IPS-18a (cell line): ENCODE results near the gene BRD9.
"Not testable (repeated sequence)": the region's sequence is repeated elsewhere in the genome, so short reads cannot be mapped to it uniquely, and the experiment has no call there.

ENCODE experiments used
- H3K27ac ChIP-seq: one replicate; pipeline ENCODE4 v1.5.1; 2013; ENCODE audit warnings: low read length
- H3K27me3 ChIP-seq: one replicate; pipeline ENCODE4 v1.6.1; 2013; ENCODE audit warnings: mild to moderate bottlenecking, low read length; ENCODE audit not compliant: control insufficient read depth, insufficient read depth
- H3K36me3 ChIP-seq: one replicate; pipeline ENCODE4 v1.6.1; 2013; ENCODE audit warnings: low read depth, low read length; ENCODE audit not compliant: control insufficient read depth
- H3K4me1 ChIP-seq: one replicate; pipeline ENCODE4 v1.6.1; 2013; ENCODE audit warnings: low read depth, low read length; ENCODE audit not compliant: control insufficient read depth
- H3K4me3 ChIP-seq: one replicate; pipeline ENCODE4 v1.5.1; 2013; ENCODE audit warnings: low read length
- H3K9ac ChIP-seq: one replicate; pipeline ENCODE4 v1.6.1; 2013; ENCODE audit warnings: mild to moderate bottlenecking, low read length, moderate library complexity
- H3K9me3 ChIP-seq: one replicate; pipeline ENCODE4 v1.6.1; 2013; ENCODE audit warnings: low read depth, low read length; ENCODE audit not compliant: control insufficient read depth

The BRD9 gene

DNA sequence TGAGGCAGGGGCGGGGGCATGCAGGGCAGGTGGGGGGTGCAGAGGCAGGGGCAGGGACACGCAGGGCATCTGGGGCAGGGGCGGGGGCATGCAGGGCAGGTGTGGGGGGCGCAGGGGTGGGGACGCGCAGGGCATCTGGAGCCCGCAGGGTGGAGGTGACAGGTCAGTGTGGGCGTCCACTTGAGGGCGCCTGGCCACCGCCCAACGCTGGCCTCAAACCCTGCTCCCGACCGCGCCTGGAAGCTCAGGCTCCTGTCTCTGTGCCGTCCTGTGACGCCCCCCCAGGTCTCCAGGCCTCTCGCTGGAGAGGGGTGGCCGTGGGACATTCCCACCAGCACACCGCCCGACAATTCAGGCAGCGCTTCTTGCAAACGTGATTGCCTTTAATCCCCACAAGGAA is 48.7 kb downstream of the BRD9 start:
- H3K4me3 ChIP-seq, H3K36me3 ChIP-seq, H3K9ac ChIP-seq, H3K4me1 ChIP-seq, H3K9me3 ChIP-seq, H3K27me3 ChIP-seq, H3K27ac ChIP-seq: not testable (repeated sequence)

DNA sequence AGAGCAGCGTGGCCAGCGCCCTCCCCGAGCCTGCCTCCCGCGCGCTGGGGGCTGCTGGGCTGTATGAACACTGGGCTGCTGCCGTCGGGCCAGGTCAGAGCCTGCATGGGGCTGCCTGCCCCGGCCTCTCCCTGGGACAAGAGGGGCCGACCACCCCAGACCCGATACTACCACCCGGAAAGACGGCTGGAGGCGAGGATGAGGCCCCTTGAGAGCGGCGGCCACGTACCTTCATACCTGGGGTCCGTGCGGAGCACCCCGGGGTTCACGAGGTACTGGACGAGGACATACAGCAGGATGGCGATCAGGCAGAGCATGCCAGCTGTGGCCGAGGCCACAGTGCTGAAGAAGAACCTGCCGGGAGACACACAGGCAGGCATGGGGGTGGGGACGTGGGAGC is 49.2 kb downstream of the BRD9 start:
- not testable (repeated sequence) for H3K36me3 ChIP-seq, H3K9me3 ChIP-seq, H3K4me3 ChIP-seq, H3K27ac ChIP-seq, H3K27me3 ChIP-seq, H3K9ac ChIP-seq, H3K4me1 ChIP-seq

DNA sequence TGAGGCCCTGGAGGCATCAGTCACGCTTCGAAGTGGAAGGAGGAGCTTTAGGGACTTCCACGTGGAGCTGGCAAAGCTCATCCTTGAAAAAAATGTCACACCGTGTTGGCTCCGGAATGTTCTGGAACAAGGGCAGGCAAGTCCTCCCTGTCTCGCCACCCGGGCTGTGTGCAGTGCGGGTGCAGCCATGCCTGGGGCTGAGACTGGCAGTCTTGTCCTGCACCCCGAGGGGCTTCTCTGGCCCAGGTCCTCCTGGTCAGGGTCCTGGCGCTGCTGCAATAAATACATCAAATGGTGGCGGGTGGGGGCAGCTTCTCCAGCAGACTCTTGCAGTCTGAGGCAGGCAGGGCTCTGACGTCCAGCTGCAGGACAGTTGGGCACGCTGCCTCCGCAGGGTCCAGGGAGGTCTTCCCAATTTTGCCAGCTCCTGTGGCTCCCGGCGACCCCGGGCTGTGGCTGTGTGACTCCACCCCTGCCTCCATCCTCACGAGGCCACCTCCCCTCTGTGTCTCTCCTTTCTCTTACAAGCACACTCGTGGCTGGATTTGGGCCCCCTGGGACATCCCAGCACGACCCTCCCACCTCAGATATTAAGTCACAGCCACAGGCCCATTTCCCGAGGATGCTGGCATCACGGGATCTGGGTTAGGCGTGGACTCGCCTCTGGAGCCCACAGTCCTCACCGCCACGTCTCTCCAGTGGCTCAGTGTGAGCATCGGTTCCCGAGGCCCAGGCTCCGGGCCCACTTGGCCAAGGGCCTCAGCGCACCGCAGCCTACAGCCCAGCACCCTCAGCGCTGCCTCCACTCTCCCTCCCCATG is 50.0 kb downstream of the BRD9 start:
- H3K27ac ChIP-seq, H3K4me1 ChIP-seq, H3K9me3 ChIP-seq, H3K4me3 ChIP-seq, H3K27me3 ChIP-seq, H3K9ac ChIP-seq, H3K36me3 ChIP-seq: not testable (repeated sequence)

DNA sequence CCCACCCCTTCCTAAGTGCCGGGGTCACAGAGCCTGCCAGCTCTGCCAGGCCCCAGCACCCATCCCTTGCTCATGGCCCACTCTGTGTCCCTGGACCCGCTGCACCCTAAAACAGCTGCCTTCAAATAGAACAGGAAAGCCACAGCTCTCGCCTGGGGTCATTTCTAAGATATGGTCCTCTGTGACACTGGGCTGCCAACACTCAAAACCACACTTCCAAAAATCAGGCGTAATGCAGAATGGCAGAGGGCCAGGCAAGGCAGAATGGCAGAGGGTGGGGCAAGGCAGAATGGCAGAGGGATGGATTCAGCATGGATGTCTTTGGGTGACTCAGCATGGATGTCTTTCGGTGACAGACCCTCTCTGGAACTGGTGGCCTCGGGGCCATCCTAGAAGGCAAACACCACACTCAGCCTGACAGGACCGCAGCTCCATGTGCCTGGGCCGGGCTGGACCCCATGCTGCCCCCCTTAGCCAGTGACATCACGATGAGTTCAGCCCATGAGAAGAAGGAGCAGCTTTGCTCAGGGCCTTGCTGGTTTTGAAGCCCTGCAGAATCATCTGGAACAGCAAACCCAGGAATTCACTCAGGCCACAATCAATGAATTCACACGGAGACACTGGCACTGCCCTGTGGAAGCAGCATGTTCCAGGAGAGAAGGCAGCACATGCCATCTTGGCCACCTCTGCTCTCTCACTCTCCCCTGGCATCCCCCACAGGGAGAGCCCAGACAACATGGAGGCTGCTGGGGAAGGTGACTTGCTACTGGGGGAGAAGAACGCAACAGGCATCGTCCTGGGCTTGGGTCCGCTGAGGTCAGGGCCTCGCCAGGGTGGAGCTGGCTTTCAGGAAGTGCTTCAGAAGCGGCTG is 50.8 kb downstream of the BRD9 start:
- not testable (repeated sequence) for H3K9me3 ChIP-seq, H3K27me3 ChIP-seq, H3K36me3 ChIP-seq, H3K27ac ChIP-seq, H3K4me1 ChIP-seq, H3K9ac ChIP-seq, H3K4me3 ChIP-seq

DNA sequence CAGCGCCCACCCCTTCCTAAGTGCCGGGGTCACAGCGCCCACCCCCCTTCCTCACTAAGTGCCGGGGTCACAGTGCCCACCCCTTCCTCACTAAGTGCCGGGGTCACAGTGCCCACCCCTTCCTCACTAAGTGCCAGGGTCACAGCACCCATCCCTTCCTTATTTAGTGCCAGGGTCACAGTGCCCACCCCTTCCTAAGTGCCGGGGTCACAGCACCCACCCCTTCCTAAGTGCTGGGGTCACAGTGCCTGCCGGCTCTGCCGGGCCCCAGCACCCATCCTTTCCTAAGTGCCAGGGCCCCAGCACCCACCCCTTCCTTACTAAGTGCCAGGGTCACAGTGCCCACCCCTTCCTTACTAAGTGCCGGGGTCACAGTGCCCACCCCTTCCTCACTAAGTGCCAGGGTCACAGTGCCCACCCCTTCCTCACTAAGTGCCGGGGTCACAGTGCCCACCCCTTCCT is 51.6 kb downstream of the BRD9 start:
- not testable (repeated sequence) for H3K27me3 ChIP-seq, H3K4me1 ChIP-seq, H3K4me3 ChIP-seq, H3K9me3 ChIP-seq, H3K27ac ChIP-seq, H3K9ac ChIP-seq, H3K36me3 ChIP-seq

DNA sequence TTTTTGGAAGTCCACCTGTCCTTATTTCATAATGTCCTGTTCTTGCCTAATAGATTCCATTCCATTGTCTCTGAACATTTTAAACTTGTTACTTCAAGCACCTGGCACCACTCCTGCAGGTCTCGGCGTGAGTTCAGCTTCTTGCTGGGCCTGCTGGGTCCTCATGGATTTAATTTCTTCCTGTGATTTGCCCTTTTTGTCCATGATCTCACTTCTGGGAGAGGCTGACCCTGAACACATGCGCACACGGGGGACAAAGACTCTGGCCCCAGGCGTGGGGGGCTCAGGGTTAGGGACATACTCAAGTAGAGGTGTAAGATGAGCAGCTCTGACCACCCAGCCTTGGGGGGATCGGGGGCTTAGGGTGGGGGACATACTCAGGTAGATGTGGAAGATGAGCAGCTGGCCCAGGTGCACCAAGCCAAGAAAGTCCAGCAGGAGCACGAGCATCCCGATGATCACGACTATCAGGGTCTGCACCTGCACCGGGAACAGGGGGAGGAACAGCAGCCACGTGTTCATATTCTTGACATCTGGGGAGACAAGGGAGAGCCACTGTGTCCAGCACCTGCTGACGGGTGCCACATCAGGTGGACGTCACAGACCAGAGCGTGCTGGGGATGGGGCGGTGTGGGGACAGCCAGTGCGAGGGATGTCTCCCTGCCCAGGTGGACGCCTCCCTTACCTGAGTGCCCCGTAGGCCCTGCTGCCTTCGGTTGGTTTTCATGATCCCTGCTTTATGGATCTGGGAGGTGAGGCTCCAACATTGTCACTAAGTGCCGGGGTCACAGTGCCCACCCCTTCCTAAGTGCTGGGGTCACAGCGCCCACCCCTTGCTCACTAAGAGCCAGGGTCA is 52.3 kb downstream of the BRD9 start:
- H3K4me3 ChIP-seq, H3K27ac ChIP-seq, H3K4me1 ChIP-seq, H3K36me3 ChIP-seq, H3K27me3 ChIP-seq, H3K9me3 ChIP-seq, H3K9ac ChIP-seq: not testable (repeated sequence)

DNA sequence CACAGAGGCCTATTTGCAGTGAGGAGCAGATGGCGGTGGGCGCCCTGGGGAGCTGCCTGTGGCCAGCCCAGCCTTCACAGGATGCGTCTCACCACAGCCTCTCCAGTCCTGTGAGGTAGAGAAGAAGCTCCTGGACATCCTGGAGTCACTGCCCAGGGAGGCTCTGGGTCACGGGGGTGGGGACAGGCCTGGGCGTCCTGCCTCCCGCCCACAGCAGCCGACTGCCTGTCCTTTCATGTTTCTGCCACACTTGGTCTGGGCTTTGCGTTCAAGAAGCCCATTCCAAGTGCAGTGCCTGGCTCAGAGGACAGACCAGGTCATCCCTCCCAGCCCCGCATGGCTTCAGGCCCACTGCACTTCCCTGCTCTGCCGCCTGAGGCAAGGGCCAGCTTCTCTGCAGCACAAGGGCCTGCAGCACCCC is 54.2 kb downstream of the BRD9 start:
- H3K36me3 ChIP-seq, H3K4me3 ChIP-seq, H3K27ac ChIP-seq, H3K4me1 ChIP-seq, H3K9me3 ChIP-seq, H3K27me3 ChIP-seq, H3K9ac ChIP-seq: not testable (repeated sequence)

DNA sequence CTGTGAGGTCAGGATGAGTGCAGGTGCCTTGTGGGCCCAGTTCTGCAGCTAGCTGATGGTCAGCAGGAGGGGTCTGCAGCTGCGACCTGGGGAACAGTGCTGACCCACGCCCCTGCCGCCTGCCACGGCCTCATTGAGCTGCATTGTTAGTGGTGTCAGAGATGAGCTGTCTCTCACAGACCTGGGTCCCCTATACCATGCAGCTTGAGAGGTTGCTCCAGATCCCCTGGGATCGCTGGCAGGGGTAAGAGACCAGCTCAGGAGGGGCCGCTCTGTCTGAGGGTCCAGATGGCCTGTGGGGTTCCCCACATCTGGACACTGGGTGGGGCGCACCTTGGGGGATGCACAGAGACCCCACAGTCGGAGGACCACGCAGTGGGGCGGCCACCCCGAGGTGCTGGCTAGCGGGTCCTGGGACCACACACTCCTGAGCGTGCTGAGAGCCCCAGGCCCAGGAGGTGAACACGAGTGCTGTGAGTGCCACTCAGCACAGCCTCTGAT is 54.9 kb downstream of the BRD9 start:
- not testable (repeated sequence) for H3K9ac ChIP-seq

DNA sequence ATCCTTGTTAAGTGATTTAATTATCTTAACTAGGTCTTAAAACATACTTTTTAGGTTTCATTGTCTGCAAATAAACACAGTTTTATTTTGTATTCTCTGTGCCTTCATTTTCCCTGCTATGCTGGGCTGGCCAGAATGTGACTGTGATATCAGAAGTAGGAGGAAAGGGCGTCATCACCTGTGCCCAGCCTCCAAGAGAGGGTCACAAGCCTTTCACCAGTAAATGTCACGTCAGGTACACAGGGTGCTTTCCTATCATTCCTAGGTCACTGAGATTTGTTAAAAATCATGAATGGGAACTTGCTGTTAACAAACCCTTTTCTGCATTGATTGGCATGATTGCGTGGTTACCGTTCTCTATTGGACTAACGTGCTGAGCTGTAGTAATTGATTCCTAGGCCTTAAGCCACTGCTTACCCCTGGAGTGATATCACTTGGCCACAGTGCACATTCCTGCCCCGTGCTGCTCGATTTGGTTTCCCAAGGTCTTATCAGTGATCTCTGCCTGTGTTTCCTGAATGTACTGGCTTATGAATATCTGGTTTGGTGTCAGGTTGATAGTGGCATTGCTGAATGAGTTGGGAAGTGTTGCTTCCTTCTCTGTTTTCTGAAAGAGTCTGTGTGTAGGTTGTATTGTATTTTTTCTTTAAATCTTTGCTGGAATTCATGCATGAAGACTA is 56.5 kb downstream of the BRD9 start:
- H3K4me1 ChIP-seq, H3K4me3 ChIP-seq, H3K36me3 ChIP-seq, H3K9ac ChIP-seq, H3K27ac ChIP-seq, H3K27me3 ChIP-seq, H3K9me3 ChIP-seq: not testable (repeated sequence)

More for the DNA sequence above, 54.9 kb downstream of the BRD9 start:
- H3K36me3 ChIP-seq, H3K4me1 ChIP-seq, H3K27me3 ChIP-seq, H3K27ac ChIP-seq, H3K9me3 ChIP-seq, H3K4me3 ChIP-seq: not testable (repeated sequence)

DNA sequence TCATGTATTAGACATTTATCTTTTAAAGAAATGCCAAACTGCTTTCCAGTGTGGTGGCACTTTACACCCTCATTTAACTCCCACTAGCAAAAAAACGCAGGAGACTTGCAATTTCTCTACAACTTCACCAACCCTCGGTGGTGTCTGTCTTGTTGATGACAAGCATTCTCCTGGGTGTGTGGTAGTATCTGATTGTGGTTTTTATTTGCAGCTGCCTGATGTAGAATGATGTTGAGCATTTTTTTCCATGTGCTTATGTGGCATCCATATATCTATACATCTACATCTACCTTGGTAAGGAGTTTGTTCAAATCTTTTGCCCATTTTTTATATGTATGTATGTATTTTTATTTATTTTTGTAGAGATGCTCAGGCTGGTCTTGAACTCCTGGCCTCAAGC is 58.6 kb downstream of the BRD9 start:
- not testable (repeated sequence) for H3K27ac ChIP-seq, H3K36me3 ChIP-seq, H3K9ac ChIP-seq, H3K4me1 ChIP-seq, H3K9me3 ChIP-seq, H3K4me3 ChIP-seq, H3K27me3 ChIP-seq

DNA sequence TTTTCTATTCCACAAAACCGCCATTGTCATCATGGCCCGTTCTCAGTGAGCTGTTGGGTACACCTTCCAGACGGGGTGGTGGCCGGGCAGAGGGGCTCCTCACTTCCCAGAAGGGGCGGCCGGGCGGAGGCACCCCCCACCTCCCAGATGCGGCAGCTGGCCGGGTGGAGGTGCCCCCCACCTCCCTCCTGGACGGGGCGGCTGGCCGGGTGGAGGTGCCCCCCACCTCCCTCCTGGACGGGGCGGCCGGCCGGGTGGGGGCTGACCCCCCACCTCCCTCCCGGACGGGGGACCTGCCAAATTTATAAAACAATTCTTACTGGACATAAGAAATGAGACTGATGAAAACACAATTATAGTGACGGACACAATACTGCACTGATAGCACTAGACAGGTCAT is 64.4 kb downstream of the BRD9 start:
- not testable (repeated sequence) for H3K4me1 ChIP-seq, H3K36me3 ChIP-seq, H3K27ac ChIP-seq, H3K4me3 ChIP-seq, H3K9ac ChIP-seq, H3K27me3 ChIP-seq, H3K9me3 ChIP-seq
